NCI-H1436 treated with DMSO at 0.1 percent for 48 hours (cell line): ENCODE data around the gene IGHMBP2.
"Not testable (repeated sequence)": the region's sequence is repeated elsewhere in the genome, so short reads cannot be mapped to it uniquely, and the experiment has no call there.

Experiments
- DNase-seq: peaks from one replicate; lab custom pipeline; 2025; lab: John Stamatoyannopoulos, UW

Gene IGHMBP2

GRCh38 chr11:68963779-68964178 lies 60.1 kb downstream of the IGHMBP2 start:
- DNase-seq = no peak

- no peak for DNase-seq
Observed at GRCh38 chr11:68965901-68966853, 62.5 kb downstream of the IGHMBP2 start.

DNA sequence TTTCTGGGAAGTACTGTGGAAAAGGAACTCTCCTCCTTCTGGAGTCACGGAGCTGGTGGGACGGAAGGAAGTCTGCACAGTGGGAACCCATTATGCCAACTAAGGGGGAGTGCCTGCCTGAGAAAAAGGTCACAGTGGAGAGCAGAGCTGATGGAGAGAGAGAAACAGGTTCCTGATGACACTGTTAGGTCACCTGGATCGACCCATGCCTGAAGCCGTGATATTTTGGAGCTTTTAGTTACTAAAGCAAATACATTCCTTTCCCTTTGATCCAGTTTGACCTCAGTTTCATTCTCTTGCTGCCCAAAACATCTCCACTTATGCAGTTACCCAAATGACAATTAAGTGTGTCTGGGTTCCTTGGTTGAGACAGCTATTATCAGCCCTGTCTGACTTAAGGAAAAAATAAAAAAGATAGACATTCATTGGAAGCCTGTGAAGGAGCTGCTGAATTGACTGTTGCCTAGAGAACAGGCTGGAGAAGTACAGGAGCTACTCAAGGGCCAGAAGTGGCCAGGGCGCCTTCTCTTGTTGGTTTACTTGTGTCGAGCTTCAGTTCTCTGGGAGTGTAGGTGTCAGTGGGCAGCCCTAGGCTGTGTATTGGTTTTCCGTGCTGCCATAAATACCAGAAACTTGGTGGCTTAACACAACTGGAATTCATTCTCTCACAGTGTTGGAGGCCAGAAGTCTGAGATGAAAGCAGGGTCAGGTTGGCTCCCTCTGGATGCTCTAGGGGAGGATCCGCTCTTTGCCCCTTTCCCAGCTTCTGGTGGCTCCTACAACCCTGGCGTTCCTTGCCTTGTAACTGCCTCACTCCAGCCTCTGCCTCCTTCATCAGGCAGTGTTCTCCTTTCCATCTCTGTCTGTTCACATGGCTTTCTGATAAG lies 63.4 kb downstream of the IGHMBP2 start:
- DNase-seq = no peak

DNA sequence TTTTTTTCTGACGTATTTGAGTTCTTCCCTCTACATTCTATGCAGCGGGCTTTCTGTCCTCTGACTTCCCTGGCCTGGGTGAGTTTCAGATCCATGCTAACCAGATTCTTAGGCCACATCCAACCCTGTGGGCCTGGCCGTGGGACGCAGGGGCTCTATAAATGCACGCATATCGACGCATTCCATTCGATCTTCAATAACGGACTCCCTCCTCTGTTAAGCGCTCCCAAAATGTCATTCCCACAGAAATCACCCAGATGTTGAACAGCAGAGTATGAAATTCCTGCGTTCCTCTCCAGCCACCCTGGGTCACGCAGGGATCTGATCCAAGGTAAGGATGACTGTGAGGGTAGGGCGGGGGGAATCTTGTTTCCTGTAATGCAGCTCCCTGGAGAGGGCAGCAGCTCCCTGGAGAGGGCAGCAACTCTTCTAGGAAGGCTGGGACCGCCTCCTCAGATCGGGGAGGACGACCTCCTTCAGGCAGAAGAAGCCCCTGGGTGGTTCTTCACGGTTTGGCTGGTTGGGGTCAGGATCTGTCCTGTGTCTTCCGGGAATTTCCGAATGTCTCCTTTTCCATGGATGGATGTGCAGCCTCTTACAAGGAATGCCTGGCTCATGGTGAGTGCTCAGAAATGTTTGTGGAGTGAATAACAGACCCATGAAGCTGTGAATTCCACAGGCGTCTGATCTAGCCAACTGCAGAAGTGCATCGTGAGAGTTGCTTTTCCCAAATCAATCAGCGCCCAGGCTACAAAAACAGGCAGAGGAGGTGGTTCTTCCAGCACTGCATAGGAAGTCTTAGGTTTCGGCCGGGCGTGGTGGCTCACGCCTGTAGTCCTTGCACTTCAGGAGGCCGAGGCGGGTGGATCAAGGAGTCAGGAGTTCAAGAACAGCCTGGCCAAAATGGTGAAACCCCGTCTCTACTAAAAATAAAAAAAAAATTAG lies 64.9 kb downstream of the IGHMBP2 start:
- no peak for DNase-seq

DNA sequence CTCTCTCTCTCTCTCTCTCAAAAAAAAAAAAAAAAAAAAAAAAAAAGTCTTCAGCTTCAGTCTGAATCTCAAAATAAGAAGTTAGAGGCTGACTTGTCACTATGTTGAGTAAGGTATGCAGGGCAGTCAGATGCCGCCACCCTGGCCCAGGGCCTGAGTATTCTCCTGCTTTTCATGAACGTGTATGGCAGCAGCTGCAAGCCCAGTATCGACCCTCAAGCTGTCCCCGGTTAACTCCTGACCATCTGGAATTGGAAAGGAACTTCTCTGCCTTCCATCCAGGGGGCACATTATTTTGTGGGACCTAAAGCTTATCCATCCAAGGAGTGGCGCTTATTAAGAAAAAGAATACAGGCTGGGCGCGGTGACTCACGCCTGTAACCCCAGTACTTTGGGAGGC lies 65.7 kb downstream of the IGHMBP2 start:
- DNase-seq = no peak

DNA sequence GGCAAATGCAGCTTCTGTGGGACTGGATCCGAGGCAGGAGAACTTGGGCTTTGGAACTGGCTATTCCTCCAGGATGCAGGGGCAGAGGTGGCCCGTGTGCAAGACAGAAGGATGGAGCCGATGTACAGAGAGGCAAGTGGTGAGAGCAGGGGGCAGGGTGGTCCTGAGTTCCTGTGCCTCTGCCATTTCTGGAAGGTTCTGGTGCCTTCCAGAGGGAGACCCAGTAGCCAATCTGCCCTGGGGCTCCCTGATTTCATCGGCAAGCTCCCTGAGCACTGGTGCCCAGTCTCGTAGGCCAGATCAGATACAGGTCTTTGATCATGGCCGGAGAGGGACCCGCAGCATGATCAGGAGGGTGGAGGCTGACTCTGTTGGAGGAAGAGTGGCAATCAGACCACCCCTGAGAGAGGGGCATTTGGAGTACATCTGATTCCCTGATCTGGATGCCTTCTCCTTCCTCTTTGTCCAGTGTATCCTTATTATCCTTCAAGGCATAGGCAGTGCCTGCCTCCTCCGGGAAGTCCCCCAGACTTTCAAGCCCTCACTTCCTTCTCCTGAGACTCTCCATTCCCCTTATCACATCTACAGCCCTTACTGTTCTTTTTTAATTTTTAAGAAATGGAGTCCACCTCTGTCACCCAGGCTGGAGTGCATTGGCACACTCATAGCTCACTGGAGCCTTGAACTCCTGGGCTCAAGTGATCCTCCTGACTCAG lies 67.4 kb downstream of the IGHMBP2 start:
- DNase-seq = no peak

DNA sequence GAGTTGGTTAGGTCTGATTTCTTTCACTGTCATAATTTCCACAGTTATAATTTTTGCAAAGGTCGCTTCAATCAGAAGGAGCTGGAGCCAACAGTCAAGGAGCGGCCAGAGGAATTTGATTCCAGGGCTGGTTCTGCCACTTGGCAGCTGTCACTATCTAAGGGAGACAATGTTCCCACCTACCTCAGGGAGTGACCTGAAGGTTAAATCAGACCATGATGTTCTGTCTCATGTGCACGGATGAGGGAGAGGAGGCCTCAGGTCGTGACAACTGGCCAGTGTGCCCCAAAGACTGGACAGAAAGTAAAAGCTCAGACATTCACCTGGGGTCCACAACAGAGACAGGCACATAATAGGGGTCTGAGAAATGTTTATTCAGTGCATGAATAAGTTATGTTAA lies 69.5 kb downstream of the IGHMBP2 start:
- DNase-seq = no peak

DNA sequence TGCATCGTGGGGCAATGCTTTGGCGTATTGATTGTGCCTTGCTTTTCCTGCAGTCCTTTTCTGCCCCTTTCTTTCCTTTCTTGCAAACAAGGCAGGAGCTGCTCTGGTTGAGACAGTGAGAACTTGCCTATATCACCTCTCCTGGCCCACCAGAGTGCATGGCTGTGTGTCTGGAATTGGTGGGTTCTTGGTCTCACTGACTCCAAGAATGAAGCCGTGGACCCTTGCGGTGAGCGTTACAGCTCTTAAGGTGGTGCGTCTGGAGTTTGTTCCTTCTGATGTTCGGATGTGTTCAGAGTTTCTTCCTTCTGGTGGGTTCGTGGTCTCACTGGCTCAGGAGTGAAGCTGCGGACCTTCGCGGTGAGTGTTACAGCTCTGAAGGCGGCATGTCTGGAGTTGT lies 70.0 kb downstream of the IGHMBP2 start:
- not testable (repeated sequence) for DNase-seq

DNA sequence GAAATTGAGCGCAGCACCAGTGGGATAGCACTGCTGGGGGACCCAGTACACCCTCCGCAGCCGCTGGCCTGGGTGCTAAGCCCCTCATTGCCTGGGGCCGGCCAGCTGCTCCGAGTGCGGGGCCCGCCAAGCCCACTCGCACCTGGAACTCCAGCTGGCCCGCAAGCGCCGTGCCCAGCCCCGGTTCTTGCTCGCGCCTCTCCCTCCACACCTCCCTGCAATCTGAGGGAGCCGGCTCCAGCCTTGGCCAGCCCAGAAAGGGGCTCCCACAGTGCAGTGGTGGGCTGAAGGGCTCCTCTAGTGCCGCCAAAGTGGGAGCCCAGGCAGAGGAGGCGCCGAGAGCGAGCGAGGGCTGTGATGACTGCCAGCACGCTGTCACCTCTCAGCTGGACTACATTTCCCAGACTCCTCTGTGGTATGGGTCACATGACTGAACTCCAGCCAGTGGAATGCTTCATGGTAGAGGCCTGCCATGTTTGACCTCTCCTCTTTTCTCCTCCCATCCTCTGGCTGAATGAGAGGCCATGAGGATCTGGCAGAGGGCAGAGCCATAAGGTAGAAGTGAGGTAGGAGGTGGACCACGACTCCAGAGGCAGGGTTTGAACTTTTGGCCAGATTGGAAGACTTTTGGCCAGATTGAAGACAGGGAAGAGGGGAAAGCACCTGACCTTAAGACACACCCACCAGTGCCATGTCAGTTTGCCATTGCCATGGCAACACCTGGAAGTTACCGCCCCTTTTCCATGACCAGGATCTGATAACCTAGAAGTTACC lies 70.9 kb downstream of the IGHMBP2 start:
- no peak for DNase-seq

GRCh38 chr11:68976095-68976494 lies 72.4 kb downstream of the IGHMBP2 start:
- no peak for DNase-seq

DNA sequence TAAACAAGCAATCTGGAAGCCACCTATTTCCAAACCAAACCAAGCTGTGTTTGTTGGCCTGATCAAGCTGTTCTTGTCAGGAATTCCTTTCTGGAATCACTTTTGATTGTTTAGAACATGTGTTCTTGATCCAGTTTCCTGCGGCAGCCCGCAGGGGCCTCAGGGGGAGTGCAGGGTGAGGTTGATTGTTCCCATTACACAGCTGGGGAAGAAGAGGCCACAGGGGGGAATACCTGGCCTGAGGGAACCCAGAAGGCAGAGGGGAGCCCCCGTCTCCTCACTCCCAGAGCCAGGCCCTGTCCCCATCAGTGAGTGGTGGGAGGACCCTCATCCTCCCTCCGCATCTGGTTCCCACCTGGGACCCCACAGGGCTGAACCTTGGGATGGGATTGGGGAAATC lies 72.9 kb downstream of the IGHMBP2 start:
- no peak for DNase-seq

GRCh38 chr11:68977781-68978625 lies 74.3 kb downstream of the IGHMBP2 start:
- no peak for DNase-seq

GRCh38 chr11:68978626-68978930 lies 74.9 kb downstream of the IGHMBP2 start:
- DNase-seq = no peak

DNA sequence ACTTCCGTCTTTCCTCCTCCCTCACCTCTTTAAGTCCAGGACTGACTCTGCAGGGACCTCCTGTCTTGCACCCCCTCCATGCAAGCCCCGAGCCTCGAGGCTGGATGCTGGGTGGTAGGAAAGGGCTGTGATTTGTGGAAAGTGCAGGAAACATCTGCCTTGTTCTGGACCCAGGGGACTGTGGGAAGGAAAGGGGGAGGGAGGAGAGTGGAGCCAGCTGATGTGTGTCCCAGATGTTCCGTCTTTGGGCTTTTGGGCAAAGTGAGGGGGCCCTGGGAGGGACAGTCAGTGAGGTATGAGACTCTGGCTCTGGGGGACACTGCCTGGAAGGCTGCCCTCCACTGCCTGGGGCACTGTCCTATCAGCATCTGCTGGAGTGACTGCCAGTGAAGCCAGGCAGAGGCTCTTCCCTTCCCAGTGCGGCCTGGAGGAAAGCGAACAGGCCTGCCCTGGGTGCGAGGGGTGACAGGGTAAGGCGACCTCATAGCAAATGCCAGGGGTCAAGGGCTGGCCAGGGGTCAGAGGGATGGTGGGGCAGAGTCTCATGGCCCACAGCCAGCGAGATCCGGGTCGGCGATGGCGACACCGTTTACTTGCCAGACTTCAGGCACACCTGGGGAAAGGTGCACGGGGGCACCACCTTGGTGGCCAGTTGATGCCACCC lies 75.4 kb downstream of the IGHMBP2 start:
- no peak for DNase-seq

- DNase-seq = no peak
Observed at GRCh38 chr11:68979931-68980775, 76.5 kb downstream of the IGHMBP2 start.

- DNase-seq = no peak
Observed at GRCh38 chr11:68980776-68981065, 77.0 kb downstream of the IGHMBP2 start, which contains the start of gene MRGPRD. MRGPRD (minus strand) TSS chr11:68980986; CDS start chr11:68980986, 0 bp downstream.

DNA sequence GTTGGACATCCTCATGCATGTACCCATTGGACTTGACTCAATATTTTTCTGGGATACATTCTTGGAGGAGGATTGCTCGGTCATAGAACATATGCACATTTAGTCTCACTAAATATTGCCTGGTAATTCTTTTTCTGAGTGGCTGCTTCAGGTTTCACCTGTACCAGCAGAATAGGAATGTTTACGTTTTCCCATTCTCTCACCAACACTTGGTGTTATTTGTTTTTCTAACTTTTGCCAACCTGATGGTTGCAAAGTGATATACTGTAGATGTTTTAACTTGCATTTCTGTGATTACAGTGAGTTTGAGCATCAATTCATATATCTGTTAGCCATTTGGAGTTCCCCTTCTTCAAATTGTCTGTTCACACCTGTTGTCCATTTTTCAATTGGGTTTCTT lies 78.4 kb downstream of the IGHMBP2 start:
- DNase-seq = no peak

DNA sequence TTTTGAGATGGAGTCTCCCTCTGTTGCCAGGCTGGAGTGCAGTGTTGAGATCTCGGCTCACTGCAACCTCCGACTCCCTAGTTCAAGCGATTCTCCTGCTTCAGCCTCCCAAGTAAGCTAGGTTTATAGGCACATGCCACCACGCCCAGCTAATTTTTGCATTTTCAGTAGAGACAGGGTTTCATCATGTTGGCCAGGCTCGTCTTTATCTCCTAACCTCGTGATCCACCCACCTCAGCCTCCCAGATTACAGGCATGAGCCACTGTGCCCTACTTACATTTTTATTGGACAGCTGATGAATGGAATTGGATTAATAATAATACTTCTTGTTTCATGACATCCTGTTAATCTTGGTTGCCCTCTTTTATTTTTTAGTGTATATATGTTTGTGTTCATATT lies 80.1 kb downstream of the IGHMBP2 start:
- DNase-seq = no peak
